ENCODE data around the gene SRRM4. TPM values are rescaled to one million over a fixed set of nuclear protein-coding genes. Genes with fewer than 3 reads are reported as not detected.

Gene SRRM4
- total RNA-seq, 1 donor from 2014 or later, result not detected

- no peaks in the 10 kb centered on the region for H3K36me3 ChIP-seq
- H3K27me3 ChIP-seq (ENCODE audit: low read depth), result no peaks in the 10 kb centered on the region
- H3K4me1 ChIP-seq, result no peaks in the 10 kb centered on the region
- no peak overlapping the region for H3K27ac ChIP-seq
- intact Hi-C loops (cut with DNase I), result loop anchor here (10.0 kb wide), 1 partner anchor 301 kb away; no protein-coding TSS in a partner anchor
- ATAC-seq (no peak), DNase-seq (no peak)
- H3K9me3 ChIP-seq, result no peaks in the 10 kb centered on the region
- TF ChIP-seq, protein P1, sequence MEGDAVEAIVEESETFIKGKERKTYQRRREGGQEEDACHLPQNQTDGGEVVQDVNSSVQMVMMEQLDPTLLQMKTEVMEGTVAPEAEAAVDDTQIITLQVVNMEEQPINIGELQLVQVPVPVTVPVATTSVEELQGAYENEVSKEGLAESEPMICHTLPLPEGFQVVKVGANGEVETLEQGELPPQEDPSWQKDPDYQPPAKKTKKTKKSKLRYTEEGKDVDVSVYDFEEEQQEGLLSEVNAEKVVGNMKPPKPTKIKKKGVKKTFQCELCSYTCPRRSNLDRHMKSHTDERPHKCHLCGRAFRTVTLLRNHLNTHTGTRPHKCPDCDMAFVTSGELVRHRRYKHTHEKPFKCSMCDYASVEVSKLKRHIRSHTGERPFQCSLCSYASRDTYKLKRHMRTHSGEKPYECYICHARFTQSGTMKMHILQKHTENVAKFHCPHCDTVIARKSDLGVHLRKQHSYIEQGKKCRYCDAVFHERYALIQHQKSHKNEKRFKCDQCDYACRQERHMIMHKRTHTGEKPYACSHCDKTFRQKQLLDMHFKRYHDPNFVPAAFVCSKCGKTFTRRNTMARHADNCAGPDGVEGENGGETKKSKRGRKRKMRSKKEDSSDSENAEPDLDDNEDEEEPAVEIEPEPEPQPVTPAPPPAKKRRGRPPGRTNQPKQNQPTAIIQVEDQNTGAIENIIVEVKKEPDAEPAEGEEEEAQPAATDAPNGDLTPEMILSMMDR (IDR thresholded peaks at IDR 0.05), result no peak
- H3K4me3 ChIP-seq, result no peak overlapping the region
Measured at GRCh38 chr12:119114294-119114693, 133.0 kb downstream of the SRRM4 start.

GRCh38 chr12:119115296-119115905 lies 134.1 kb downstream of the SRRM4 start:
- Histone ChIP-seq H3K36me3 (no peaks in the 10 kb centered on the region), H3K27ac (no peak overlapping the region), H3K4me3 (no peak overlapping the region), H3K27me3 (ENCODE audit: low read depth) (no peaks in the 10 kb centered on the region), H3K4me1 (no peaks in the 10 kb centered on the region), H3K9me3 (no peaks in the 10 kb centered on the region)
- ATAC-seq (peak; percentile 57 to 76), DNase-seq (no peak)
- intact Hi-C loops (cut with DNase I), result loop anchor here (10.0 kb wide), 1 partner anchor 299 kb away; no protein-coding TSS in a partner anchor
- TF ChIP-seq, protein P1 (IDR thresholded peaks at IDR 0.05), result peak; percentile 88

GRCh38 chr12:119117936-119118335 lies 136.6 kb downstream of the SRRM4 start:
- no peak for DNase-seq
- intact Hi-C loops (cut with DNase I), result loop anchor here (10.0 kb wide), 1 partner anchor 297 kb away; no protein-coding TSS in a partner anchor
- no peaks in the 10 kb centered on the region for H3K9me3 ChIP-seq

GRCh38 chr12:119118625-119119024 lies 137.3 kb downstream of the SRRM4 start:
- intact Hi-C loops (cut with DNase I), result loop anchor here (10.0 kb wide), 1 partner anchor 296 kb away; no protein-coding TSS in a partner anchor
- Histone ChIP-seq H3K36me3 (no peaks in the 10 kb centered on the region), H3K27ac (no peak overlapping the region), H3K4me1 (no peaks in the 10 kb centered on the region), H3K4me3 (no peak overlapping the region), H3K27me3 (ENCODE audit: low read depth) (no peaks in the 10 kb centered on the region), H3K9me3 (no peaks in the 10 kb centered on the region)
- TF ChIP-seq, protein P1 (IDR thresholded peaks at IDR 0.05), result no peak
- DNase-seq (no peak), ATAC-seq (no peak)

More at GRCh38 chr12:119117936-119118335, 136.6 kb downstream of the SRRM4 start:
- H3K36me3 ChIP-seq, result no peaks in the 10 kb centered on the region
- no peak for ATAC-seq
- H3K4me1 ChIP-seq, result no peaks in the 10 kb centered on the region
- H3K27ac ChIP-seq, result no peak overlapping the region
- H3K27me3 ChIP-seq (ENCODE audit: low read depth), result no peaks in the 10 kb centered on the region
- TF ChIP-seq, protein P1 (IDR thresholded peaks at IDR 0.05), result no peak
- H3K4me3 ChIP-seq, result no peak overlapping the region

GRCh38 chr12:119122047-119122446 lies 140.7 kb downstream of the SRRM4 start:
- TF ChIP-seq, protein P1 (IDR thresholded peaks at IDR 0.05), result no peak
- DNase-seq (no peak), ATAC-seq (no peak)
- H3K27ac ChIP-seq, result no peak overlapping the region
- H3K4me3 ChIP-seq, result no peak overlapping the region
- H3K27me3 ChIP-seq (ENCODE audit: low read depth), result no peaks in the 10 kb centered on the region
- H3K36me3 ChIP-seq, result no peaks in the 10 kb centered on the region
- no peaks in the 10 kb centered on the region for H3K9me3 ChIP-seq
- intact Hi-C loops (cut with DNase I), result no loop called here
- H3K4me1 ChIP-seq, result no peaks in the 10 kb centered on the region
